Liver (tissue), 9 donors: ENCODE measurements around the gene TWIST2. TPM values are rescaled to one million over a fixed set of nuclear protein-coding genes. Genes with fewer than 3 reads are reported as not detected.

Experiments
- DNase-seq: peaks from one replicate; pipeline ENCODE4 v3.0.0-alpha.2; 2017; ENCODE audit warnings: low spot score
- H3K27ac ChIP-seq, 2 donors: one replicate each; pipeline ENCODE4 v1.7.0; 2013; ENCODE audit warnings: inconsistent platforms in 2 of 2, low read length in 2 of 2, control low read depth in 1 of 2, low read depth in 1 of 2, mild to moderate bottlenecking in 1 of 2
- H3K27me3 ChIP-seq, 4 donors: one replicate each; pipeline versions ENCODE4 v1.6.1 to v1.7.0; 2013; ENCODE audit warnings: low read length in 3 of 4, inconsistent platforms in 1 of 4, mild to moderate bottlenecking in 1 of 4, moderate library complexity in 1 of 4; ENCODE audit not compliant: control insufficient read depth in 4 of 4, insufficient read depth in 4 of 4
- H3K36me3 ChIP-seq, 4 donors: one replicate each; pipeline versions ENCODE4 v1.6.1 to v1.7.0; 2013; ENCODE audit warnings: low read length in 3 of 4, mild to moderate bottlenecking in 3 of 4, low read depth in 1 of 4, moderate library complexity in 1 of 4; ENCODE audit not compliant: control insufficient read depth in 4 of 4, insufficient read depth in 3 of 4
- H3K4me1 ChIP-seq, 4 donors: one replicate each; pipeline versions ENCODE4 v1.6.1 to v1.7.0; 2013; ENCODE audit warnings: low read length in 3 of 4, mild to moderate bottlenecking in 3 of 4, moderate library complexity in 1 of 4; ENCODE audit not compliant: control insufficient read depth in 4 of 4, insufficient read depth in 4 of 4
- H3K4me3 ChIP-seq, 3 donors: one replicate each; pipeline versions ENCODE4 v1.6.1 to v1.7.0; 2013; ENCODE audit warnings: low read length in 3 of 3, control low read depth in 1 of 3, low read depth in 1 of 3, mild to moderate bottlenecking in 1 of 3
- H3K9ac ChIP-seq, 2 donors: one replicate each; pipeline ENCODE4 v1.7.0; 2013; ENCODE audit warnings: low read length in 2 of 2, mild to moderate bottlenecking in 2 of 2, moderate library complexity in 2 of 2, control low read depth in 1 of 2, low read depth in 1 of 2
- H3K9me3 ChIP-seq, 4 donors: one replicate each; pipeline versions ENCODE4 v1.6.1 to v1.7.0; 2013; ENCODE audit warnings: low read length in 3 of 4; ENCODE audit not compliant: control insufficient read depth in 4 of 4
- ATF3 ChIP-seq: IDR thresholded peaks from 2 replicates; pipeline ENCODE4 v1.6.1; 2016; ENCODE audit warnings: antibody characterized with exemption
- CTCF ChIP-seq: fragments of 150-350 bp; IDR thresholded peaks from 2 replicates; pipeline ENCODE4 v1.5.1; 2017; ENCODE audit warnings: improper control_type of control experiment, low read depth, low read length; ENCODE audit not compliant: missing input control
- EGR1 ChIP-seq, 2 donors: IDR thresholded peaks; 2 replicates each; pipeline ENCODE4 v1.6.1; 2016 to 2018; ENCODE audit warnings: antibody characterized with exemption in 2 of 2, low read depth in 2 of 2
- FOXA1 ChIP-seq: IDR thresholded peaks from 2 replicates; pipeline ENCODE4 v1.6.1; 2016; ENCODE audit warnings: antibody characterized with exemption
- FOXA2 ChIP-seq: IDR thresholded peaks from 2 replicates; pipeline ENCODE4 v1.6.1; 2016; ENCODE audit warnings: antibody characterized with exemption
- GABPA ChIP-seq, 2 donors: IDR thresholded peaks in 1 of 2; conservative IDR thresholded peaks in 1 of 2; 2 replicates each; pipeline ENCODE4 v1.6.1; 2016; ENCODE audit warnings: antibody characterized with exemption in 2 of 2, mild to moderate bottlenecking in 1 of 2, moderate library complexity in 1 of 2
- HNF4A ChIP-seq, 2 donors: conservative IDR thresholded peaks; 2 replicates each; pipeline ENCODE4 v1.6.1; 2016; ENCODE audit warnings: antibody characterized with exemption in 2 of 2, mild to moderate bottlenecking in 2 of 2
- HNF4G ChIP-seq: IDR thresholded peaks from 2 replicates; pipeline ENCODE4 v1.6.1; 2016; ENCODE audit warnings: antibody characterized with exemption
- JUND ChIP-seq, 2 donors: IDR thresholded peaks; 2 replicates each; pipeline ENCODE4 v1.6.1; 2016; ENCODE audit warnings: antibody characterized with exemption in 2 of 2
- MAX ChIP-seq: IDR thresholded peaks from 2 replicates; pipeline ENCODE4 v1.6.1; 2016; ENCODE audit warnings: antibody characterized with exemption
- NR2F2 ChIP-seq: IDR thresholded peaks from 2 replicates; pipeline ENCODE4 v1.6.1; 2016; ENCODE audit warnings: antibody characterized with exemption
- RAD21 ChIP-seq, 2 donors: IDR thresholded peaks; 2 replicates each; pipeline ENCODE4 v1.6.1; 2016; ENCODE audit warnings: antibody characterized with exemption in 2 of 2, mild to moderate bottlenecking in 2 of 2
- REST ChIP-seq: IDR thresholded peaks from 2 replicates; pipeline ENCODE4 v1.6.1; 2016; ENCODE audit warnings: antibody characterized with exemption, mild to moderate bottlenecking
- RXRA ChIP-seq, 2 donors: IDR thresholded peaks; 2 replicates each; pipeline ENCODE4 v1.6.1; 2017 to 2018; ENCODE audit warnings: antibody characterized with exemption in 2 of 2, mild to moderate bottlenecking in 1 of 2
- SP1 ChIP-seq: IDR thresholded peaks from 2 replicates; pipeline ENCODE4 v1.6.1; 2018; ENCODE audit warnings: antibody characterized with exemption, mild to moderate bottlenecking
- TAF1 ChIP-seq: conservative IDR thresholded peaks from 2 replicates; pipeline ENCODE4 v1.6.1; 2016; ENCODE audit warnings: antibody characterized with exemption, mild to moderate bottlenecking
- YY1 ChIP-seq: IDR thresholded peaks from 2 replicates; pipeline ENCODE4 v1.6.1; 2016; ENCODE audit warnings: antibody characterized with exemption, mild to moderate bottlenecking
- ZBTB33 ChIP-seq: IDR thresholded peaks from 2 replicates; pipeline ENCODE4 v1.6.1; 2016; ENCODE audit warnings: antibody characterized with exemption
- WGBS: extraction: QIAGEN DNeasy Blood & Tissue Kit; methylation state at CpG from one replicate; pipeline ENCODE4 v1.1.7; 2013; 5-methylcytosine and 5-hydroxymethylcytosine counted together
- polyA plus RNA-seq, 2 donors: library from polyadenylated mRNA; stranded (reverse) in 1 of 2; unstranded in 1 of 2; fragments of 200-250 nt in 1 of 2; fragments of >200 nt in 1 of 2; fragmentation: Nextera tagmentation in 1 of 2; extraction: Ambion mirVana in 1 of 2; gene quantifications; one replicate each; pipeline versions ENCODE4 v1.2.1 to v1.2.3, GENCODE V29; 2013 to 2015
- total RNA-seq, 2 donors: library from RNA; depleted of rRNA; stranded (reverse); fragments of >200 nt; gene quantifications; one replicate each; pipeline ENCODE4 v1.2.3, GENCODE V29; 2014
- donor health status: healthy.
- donor health status: healthy.
- donor health status: healthy.
- donor health status: healthy.
- donor health status: healthy.

Gene TWIST2
- total and polyA plus RNA-seq, 4 donors = 0.17 to 0.20 (median 0.19) TPM; not detected in 1

- no peaks in the 10 kb centered on the region for H3K36me3 ChIP-seq
- no peak overlapping the region for H3K4me3 ChIP-seq
- no peaks in the 10 kb centered on the region for H3K27me3 ChIP-seq
- no peak overlapping the region for H3K27ac ChIP-seq
- 83% methylated on average over 17 of the region's 17 CpGs for WGBS
- TF ChIP-seq RXRA (IDR thresholded peaks at IDR 0.05) (no peak), ATF3 (no peak), FOXA1 (no peak), TAF1 (no peak), CTCF (no peak), REST (no peak), ZBTB33 (no peak), HNF4G (no peak), EGR1 (IDR thresholded peaks at IDR 0.05; ENCODE audit: low read depth in 2 of 2) (no peak), GABPA (IDR thresholded peaks at IDR 0.05 in 1 of 2, conservative IDR thresholded peaks at IDR 0.05 in 1 of 2) (no peak), JUND (IDR thresholded peaks at IDR 0.05) (no peak), YY1 (no peak), RAD21 (IDR thresholded peaks at IDR 0.05) (no peak), FOXA2 (no peak), SP1 (no peak), HNF4A (conservative IDR thresholded peaks at IDR 0.05) (no peak), NR2F2 (no peak), MAX (no peak)
- H3K4me1 ChIP-seq = no peaks in the 10 kb centered on the region
- no peak for DNase-seq
- H3K9me3 ChIP-seq = no peaks in the 10 kb centered on the region
- no peak overlapping the region for H3K9ac ChIP-seq
These were observed 18.9 kb downstream of the TWIST2 start for GRCh38 chr2:238866656-238867277.
